ENCODE measurements around the gene GPR17.

Gene GPR17

GRCh38 chr2:127640082-127641072 lies 5.6 kb upstream of the GPR17 start:
- TF ChIP-seq, protein P1, sequence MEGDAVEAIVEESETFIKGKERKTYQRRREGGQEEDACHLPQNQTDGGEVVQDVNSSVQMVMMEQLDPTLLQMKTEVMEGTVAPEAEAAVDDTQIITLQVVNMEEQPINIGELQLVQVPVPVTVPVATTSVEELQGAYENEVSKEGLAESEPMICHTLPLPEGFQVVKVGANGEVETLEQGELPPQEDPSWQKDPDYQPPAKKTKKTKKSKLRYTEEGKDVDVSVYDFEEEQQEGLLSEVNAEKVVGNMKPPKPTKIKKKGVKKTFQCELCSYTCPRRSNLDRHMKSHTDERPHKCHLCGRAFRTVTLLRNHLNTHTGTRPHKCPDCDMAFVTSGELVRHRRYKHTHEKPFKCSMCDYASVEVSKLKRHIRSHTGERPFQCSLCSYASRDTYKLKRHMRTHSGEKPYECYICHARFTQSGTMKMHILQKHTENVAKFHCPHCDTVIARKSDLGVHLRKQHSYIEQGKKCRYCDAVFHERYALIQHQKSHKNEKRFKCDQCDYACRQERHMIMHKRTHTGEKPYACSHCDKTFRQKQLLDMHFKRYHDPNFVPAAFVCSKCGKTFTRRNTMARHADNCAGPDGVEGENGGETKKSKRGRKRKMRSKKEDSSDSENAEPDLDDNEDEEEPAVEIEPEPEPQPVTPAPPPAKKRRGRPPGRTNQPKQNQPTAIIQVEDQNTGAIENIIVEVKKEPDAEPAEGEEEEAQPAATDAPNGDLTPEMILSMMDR (IDR thresholded peaks at IDR 0.05): no peak
- Histone ChIP-seq H3K9me3 (no peaks in the 10 kb centered on the region), H3K4me3 (no peak overlapping the region), H3K36me3 (peaks cover 17 to 53% (median 33%) of the 10 kb centered on the region in 3 donors), H3K27ac (peak overlapping the region; percentile 17 to 28), H3K4me1 (peaks cover 0 to 45% (median 26%) of the 10 kb centered on the region in 4 donors), H3K27me3 (no peaks in the 10 kb centered on the region)
- intact Hi-C loops (cut with DNase I; ENCODE audit: low total_unique reads): no loop called here
- no peak for DNase-seq

DNA sequence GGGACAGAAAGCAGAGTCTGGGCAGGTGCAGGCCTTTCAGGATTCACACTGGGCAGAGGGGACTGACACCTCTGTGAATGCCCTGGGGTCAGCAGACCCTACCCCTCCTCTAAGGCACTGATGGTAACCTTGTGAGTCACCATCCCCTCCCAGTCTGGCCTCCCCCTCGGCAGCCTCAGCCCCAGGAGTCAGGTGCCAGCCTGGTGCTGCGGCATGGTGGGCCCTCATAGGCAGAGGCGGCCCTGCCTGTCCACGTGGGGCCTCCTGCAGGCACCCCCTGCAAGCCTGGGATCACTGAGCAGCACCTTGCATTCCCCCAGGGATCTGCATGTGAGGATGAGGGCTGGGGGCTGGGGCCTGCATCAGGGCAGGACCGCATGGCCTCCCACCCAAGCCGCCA lies 4.8 kb upstream of the GPR17 start:
- Histone ChIP-seq H3K9me3 (no peaks in the 10 kb centered on the region), H3K27me3 (no peaks in the 10 kb centered on the region), H3K4me1 (peaks cover 0 to 51% (median 23%) of the 10 kb centered on the region in 4 donors), H3K4me3 (no peak overlapping the region), H3K36me3 (peaks cover 17 to 56% (median 37%) of the 10 kb centered on the region in 3 donors), H3K27ac (peak overlapping the region in 1 of 2 donors; percentile 28)
- intact Hi-C loops (cut with DNase I; ENCODE audit: low total_unique reads): no loop called here
- TF ChIP-seq, protein P1 (IDR thresholded peaks at IDR 0.05): no peak
- DNase-seq: no peak

DNA sequence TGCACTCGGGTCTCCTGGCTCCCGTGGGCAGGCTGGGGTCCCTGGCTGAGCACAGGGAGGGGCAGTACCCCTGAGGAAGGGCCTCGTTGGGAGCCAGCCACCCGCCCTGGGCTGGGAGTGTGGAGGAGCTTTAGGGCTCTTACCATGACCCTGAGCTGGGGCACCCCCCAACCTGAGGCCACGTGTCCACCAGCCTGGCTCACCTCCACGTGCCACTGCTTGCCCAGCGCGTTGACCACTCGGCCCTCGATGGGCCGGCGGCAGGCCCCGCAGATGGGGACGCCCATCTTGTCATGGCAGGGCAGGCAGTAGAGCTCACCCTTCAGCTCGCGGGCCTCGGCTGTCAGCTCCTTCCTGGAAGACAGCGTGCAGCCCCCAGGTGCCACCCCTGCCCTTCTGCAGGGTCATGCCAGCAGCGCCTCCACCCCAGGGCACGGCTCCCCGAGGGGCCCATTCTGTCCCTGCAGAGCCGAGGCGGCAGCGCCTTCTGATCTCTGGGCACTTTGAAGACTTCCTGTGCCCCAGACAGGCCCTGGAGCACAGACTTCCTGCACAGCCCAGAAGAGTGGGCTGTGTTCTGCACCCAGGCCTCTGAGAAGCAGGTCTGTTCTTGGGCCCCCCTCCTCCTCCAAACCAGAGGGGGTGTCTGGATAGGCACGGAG lies 4.0 kb upstream of the GPR17 start:
- Histone ChIP-seq H3K36me3 (peaks cover 17 to 61% (median 38%) of the 10 kb centered on the region in 3 donors), H3K4me1 (peaks cover 0 to 54% (median 27%) of the 10 kb centered on the region in 4 donors), H3K27ac (peak overlapping the region; percentile 50 to 52)

GRCh38 chr2:127642706-127643438 lies 3.1 kb upstream of the GPR17 start:
- intact Hi-C loops (cut with DNase I; ENCODE audit: low total_unique reads): no loop called here
- DNase-seq: no peak
- Histone ChIP-seq H3K9me3 (no peaks in the 10 kb centered on the region), H3K4me3 (no peak overlapping the region), H3K4me1 (peaks cover 3 to 54% (median 28%) of the 10 kb centered on the region in 4 donors), H3K27me3 (no peaks in the 10 kb centered on the region), H3K27ac (peak overlapping the region; percentile 50 to 52), H3K36me3 (peaks cover 17 to 61% (median 38%) of the 10 kb centered on the region in 3 donors)
- TF ChIP-seq, protein P1 (IDR thresholded peaks at IDR 0.05): no peak

More for the DNA sequence above, 4.0 kb upstream of the GPR17 start:
- intact Hi-C loops (cut with DNase I; ENCODE audit: low total_unique reads): no loop called here
- Histone ChIP-seq H3K9me3 (no peaks in the 10 kb centered on the region), H3K27me3 (no peaks in the 10 kb centered on the region), H3K4me3 (no peak overlapping the region)
- TF ChIP-seq, protein P1 (IDR thresholded peaks at IDR 0.05): no peak
- DNase-seq: no peak

GRCh38 chr2:127643439-127644065 lies 2.4 kb upstream of the GPR17 start:
- Histone ChIP-seq H3K36me3 (peaks cover 17 to 56% (median 32%) of the 10 kb centered on the region in 3 donors), H3K27me3 (no peaks in the 10 kb centered on the region), H3K9me3 (no peaks in the 10 kb centered on the region), H3K4me1 (peaks cover 3 to 54% (median 30%) of the 10 kb centered on the region in 4 donors), H3K4me3 (no peak overlapping the region), H3K27ac (peak overlapping the region; percentile 50 to 52)
- TF ChIP-seq, protein P1 (IDR thresholded peaks at IDR 0.05): no peak
- no peak for DNase-seq
- intact Hi-C loops (cut with DNase I; ENCODE audit: low total_unique reads): no loop called here

Data from tibial artery (tissue), 4 donors.